PC-3 (cell line): ENCODE data around the gene ADH7. TPM values are rescaled to one million over a fixed set of nuclear protein-coding genes. Genes with fewer than 3 reads are reported as not detected.
A peak's percentile ranks its signal among the peaks of the same experiment; 100 is the strongest.

ENCODE experiments used
- ATAC-seq: fragments of 200-7000 bp; cut with Tn5 transposase; 2 replicates; pipeline ENCODE4 v1.9.1; 2020; ENCODE audit warnings: mild to moderate bottlenecking, moderate library complexity
- BruUV-seq: library from RNA; stranded (reverse); fragments of 400-500 nt; replicated peaks from 2 replicates; lab custom pipeline; 2021; lab: Mats Ljungman, UMichigan
- CTCF ChIA-PET: fragments of 300-600 bp; sonication (Branson Sonifier 250); formaldehyde crosslinking; loops from one replicate; lab custom pipeline; 2022; ENCODE audit warnings: antibody characterized with exemption; lab: Charles Lee
- POLR2A ChIA-PET: fragments of 300-600 bp; sonication (Branson Sonifier 250); formaldehyde crosslinking; loops from one replicate; lab custom pipeline; 2022; ENCODE audit warnings: antibody characterized with exemption; ENCODE audit not compliant: unreplicated experiment; lab: Charles Lee
- DNase-seq: peaks from one replicate; pipeline ENCODE4 v3.0.0-alpha.2; 2015
- H2AFZ ChIP-seq: fragments of 300-600 bp; sonication (generic); 2 replicates; pipeline ENCODE4 v1.6.0; 2016; ENCODE audit warnings: antibody characterized with exemption, low read length
- H3F3A ChIP-seq: fragments of 300-600 bp; sonication (generic); one replicate; pipeline ENCODE4 v1.6.0; 2017; ENCODE audit warnings: antibody characterized with exemption, low read length, control low read depth, mild to moderate bottlenecking; ENCODE audit not compliant: unreplicated experiment
- H3K27ac ChIP-seq: fragments of 300-600 bp; sonication (generic); 2 replicates; pipeline ENCODE4 v1.5.1; 2016; ENCODE audit warnings: mild to moderate bottlenecking, low read length
- H3K27me3 ChIP-seq: fragments of 300-600 bp; sonication (generic); 2 replicates; pipeline ENCODE4 v1.6.1; 2016; ENCODE audit warnings: low read length, mixed read lengths
- H3K36me3 ChIP-seq: fragments of 300-600 bp; sonication (generic); 2 replicates; pipeline ENCODE4 v1.6.1; 2016; ENCODE audit warnings: low read depth, mixed run types, low read length, mixed read lengths
- H3K4me1 ChIP-seq: fragments of 300-600 bp; sonication (generic); 2 replicates; pipeline ENCODE4 v1.5.1; 2016; ENCODE audit warnings: low read length; ENCODE audit not compliant: insufficient read depth
- H3K4me2 ChIP-seq: fragments of 300-600 bp; sonication (generic); 2 replicates; pipeline ENCODE4 v1.6.0; 2016; ENCODE audit warnings: low read length
- H3K4me3 ChIP-seq: fragments of 300-600 bp; sonication (generic); 2 replicates; pipeline ENCODE4 v1.5.1; 2016; ENCODE audit warnings: mild to moderate bottlenecking, low read length, mixed read lengths
- H3K79me2 ChIP-seq: fragments of 300-600 bp; sonication (generic); 2 replicates; pipeline ENCODE4 v1.6.1; 2017; ENCODE audit warnings: low read length, mixed read lengths
- H3K9ac ChIP-seq: fragments of 300-600 bp; sonication (generic); 2 replicates; pipeline ENCODE4 v1.6.0; 2016; ENCODE audit warnings: mild to moderate bottlenecking, low read length
- H3K9me2 ChIP-seq: fragments of 300-600 bp; sonication (generic); replicated peaks from 2 replicates; pipeline ENCODE4 v1.6.1; 2016; ENCODE audit warnings: mixed run types, low read length, mixed read lengths
- H3K9me3 ChIP-seq: fragments of 300-600 bp; sonication (generic); 2 replicates; pipeline ENCODE4 v1.6.1; 2016; ENCODE audit warnings: low read length, mixed read lengths
- H4K20me1 ChIP-seq: fragments of 300-600 bp; sonication (generic); 2 replicates; pipeline ENCODE4 v1.6.1; 2016; ENCODE audit warnings: low read length, mixed read lengths
- EZH2 ChIP-seq: fragments of 300-600 bp; sonication (generic); IDR thresholded peaks from one replicate; pipeline ENCODE4 v1.6.1; 2017; ENCODE audit warnings: antibody characterized with exemption, mild to moderate bottlenecking, low read length; ENCODE audit not compliant: unreplicated experiment
- EZH2phosphoT487 ChIP-seq: fragments of 300-600 bp; sonication (generic); IDR thresholded peaks from 2 replicates; pipeline ENCODE4 v1.6.1; 2018; ENCODE audit warnings: mild to moderate bottlenecking, antibody characterized with exemption, low read length, borderline replicate concordance
- intact Hi-C: fragments of 100-400 bp; cut with micrococcal nuclease; formaldehyde crosslinking; loops from 2 replicates; pipeline ENCODE4 v1.9.0; 2023
- total RNA-seq: library from RNA; depleted of rRNA; stranded (reverse); fragments of >200 nt; gene quantifications from 2 replicates; pipeline ENCODE4 v1.2.3, GENCODE V29; 2014
- TF ChIP-seq, protein P1 (sequence below): fragments of 300-600 bp; sonication (generic); conservative IDR thresholded peaks from 2 replicates; pipeline ENCODE4 v1.5.1; 2017; ENCODE audit warnings: antibody characterized with exemption, low read depth, mild to moderate bottlenecking, low read length

Gene ADH7
- total RNA-seq, 1 experiment from 2014 or later = not detected

DNA sequence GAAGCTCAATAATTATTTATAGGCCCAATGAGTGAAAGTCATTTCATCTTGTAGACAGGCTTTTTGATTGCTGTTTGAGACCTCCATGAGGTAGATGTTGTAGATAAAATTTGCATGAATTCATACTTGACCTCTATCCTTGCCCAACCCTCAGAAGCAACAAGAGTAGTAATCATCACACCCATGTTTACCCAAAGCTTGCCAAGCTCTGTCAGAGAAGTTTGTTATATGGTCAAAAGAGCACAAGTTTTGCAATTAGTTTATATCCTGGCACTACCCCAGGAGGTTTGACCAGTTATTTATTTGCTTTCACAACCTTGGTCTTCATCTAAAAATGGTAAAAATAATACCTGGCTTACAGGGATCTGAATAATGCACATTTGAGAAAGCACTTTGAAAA is 20.7 kb downstream of the ADH7 start:
- peak; percentile 78 for DNase-seq
- H3F3A ChIP-seq = no peaks in the 10 kb centered on the region
- H3K9ac ChIP-seq = no peak overlapping the region
- H4K20me1 ChIP-seq = no peaks in the 10 kb centered on the region
- H3K4me3 ChIP-seq = no peak overlapping the region
- H3K9me2 ChIP-seq = no peaks in the 10 kb centered on the region
- H3K79me2 ChIP-seq = no peaks in the 10 kb centered on the region
- POLR2A ChIA-PET = no interaction called here
- H3K4me2 ChIP-seq = no peak overlapping the region; the same call in 1 of the 2 replicates
- no peak overlapping the region for H2AFZ ChIP-seq
- TF ChIP-seq EZH2phosphoT487 = no peak
- TF ChIP-seq EZH2 = no peak
- TF ChIP-seq, protein P1, sequence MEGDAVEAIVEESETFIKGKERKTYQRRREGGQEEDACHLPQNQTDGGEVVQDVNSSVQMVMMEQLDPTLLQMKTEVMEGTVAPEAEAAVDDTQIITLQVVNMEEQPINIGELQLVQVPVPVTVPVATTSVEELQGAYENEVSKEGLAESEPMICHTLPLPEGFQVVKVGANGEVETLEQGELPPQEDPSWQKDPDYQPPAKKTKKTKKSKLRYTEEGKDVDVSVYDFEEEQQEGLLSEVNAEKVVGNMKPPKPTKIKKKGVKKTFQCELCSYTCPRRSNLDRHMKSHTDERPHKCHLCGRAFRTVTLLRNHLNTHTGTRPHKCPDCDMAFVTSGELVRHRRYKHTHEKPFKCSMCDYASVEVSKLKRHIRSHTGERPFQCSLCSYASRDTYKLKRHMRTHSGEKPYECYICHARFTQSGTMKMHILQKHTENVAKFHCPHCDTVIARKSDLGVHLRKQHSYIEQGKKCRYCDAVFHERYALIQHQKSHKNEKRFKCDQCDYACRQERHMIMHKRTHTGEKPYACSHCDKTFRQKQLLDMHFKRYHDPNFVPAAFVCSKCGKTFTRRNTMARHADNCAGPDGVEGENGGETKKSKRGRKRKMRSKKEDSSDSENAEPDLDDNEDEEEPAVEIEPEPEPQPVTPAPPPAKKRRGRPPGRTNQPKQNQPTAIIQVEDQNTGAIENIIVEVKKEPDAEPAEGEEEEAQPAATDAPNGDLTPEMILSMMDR = no peak
- no peaks in the 10 kb centered on the region for H3K27me3 ChIP-seq
- CTCF ChIA-PET = no interaction called here
- no peaks in the 10 kb centered on the region for H3K36me3 ChIP-seq
- no peaks in the 10 kb centered on the region for H3K9me3 ChIP-seq
- peak overlapping the region; percentile 39 for H3K27ac ChIP-seq
- H3K4me1 ChIP-seq = peaks cover 14% of the 10 kb centered on the region; the same call in 1 of the 2 replicates
- peak; percentile 74 for ATAC-seq
- intact Hi-C loops = no loop called here
- BruUV-seq = no TSS peak

- H3K4me3 ChIP-seq = no peak overlapping the region
- no peaks in the 10 kb centered on the region for H3F3A ChIP-seq
- intact Hi-C loops = no loop called here
- H3K9me2 ChIP-seq = no peaks in the 10 kb centered on the region
- H3K9ac ChIP-seq = no peak overlapping the region
- no peaks in the 10 kb centered on the region for H3K9me3 ChIP-seq
- H3K79me2 ChIP-seq = no peaks in the 10 kb centered on the region
- no peak overlapping the region for H3K4me2 ChIP-seq
- no peaks in the 10 kb centered on the region for H3K27me3 ChIP-seq
- ATAC-seq (no peak), DNase-seq (no peak)
- H3K27ac ChIP-seq = no peak overlapping the region
- H4K20me1 ChIP-seq = no peaks in the 10 kb centered on the region
- TF ChIP-seq EZH2phosphoT487 (no peak), EZH2 (no peak)
- TF ChIP-seq, protein P1 = no peak
- ChIA-PET POLR2A (no interaction called here), CTCF (no interaction called here)
- no peaks in the 10 kb centered on the region for H3K36me3 ChIP-seq
- H3K4me1 ChIP-seq = peaks cover 14% of the 10 kb centered on the region; the same call in 1 of the 2 replicates
- BruUV-seq = no TSS peak
- H2AFZ ChIP-seq = no peak overlapping the region
Measured at GRCh38 chr4:99413140-99413539, 22.0 kb downstream of the ADH7 start.

GRCh38 chr4:99411041-99411440 is 24.1 kb downstream of the ADH7 start:
- no TSS peak for BruUV-seq
- no peaks in the 10 kb centered on the region for H3K9me3 ChIP-seq
- H3K79me2 ChIP-seq = no peaks in the 10 kb centered on the region
- H4K20me1 ChIP-seq = no peaks in the 10 kb centered on the region
- H3K27me3 ChIP-seq = no peaks in the 10 kb centered on the region
- no peak overlapping the region for H3K4me2 ChIP-seq
- ATAC-seq = no peak
- intact Hi-C loops = no loop called here
- no peak for DNase-seq
- no peak overlapping the region for H3K27ac ChIP-seq
- ChIA-PET CTCF (interaction anchor here (0.6 kb wide), 1 partner anchor 12 kb away, joined by 3 read pairs; no protein-coding TSS in a partner anchor), POLR2A (interaction anchor here (0.5 kb wide), 1 partner anchor 535 kb away, joined by 3 read pairs; the partner anchor contains the start of gene DNAJB14)
- H2AFZ ChIP-seq = no peak overlapping the region
- H3F3A ChIP-seq = no peaks in the 10 kb centered on the region
- H3K36me3 ChIP-seq = no peaks in the 10 kb centered on the region
- peaks cover 14% of the 10 kb centered on the region; the same call in 1 of the 2 replicates for H3K4me1 ChIP-seq
- no peak overlapping the region for H3K9ac ChIP-seq
- TF ChIP-seq, protein P1 = no peak
- no peak for TF ChIP-seq EZH2
- TF ChIP-seq EZH2phosphoT487 = no peak
- no peak overlapping the region for H3K4me3 ChIP-seq
- H3K9me2 ChIP-seq = no peaks in the 10 kb centered on the region
